ENCODE data around the gene KRTAP12-3.

The KRTAP12-3 gene

GRCh38 chr21:44670642-44671432 is 13.1 kb downstream of the KRTAP12-3 start:
- no peak for DNase-seq
- TF ChIP-seq CTCF (IDR thresholded peaks at IDR 0.05; ENCODE audit: low read depth, low read length), result no peak
- Histone ChIP-seq H3K27ac (no peak overlapping the region), H3K27me3 (ENCODE audit: insufficient read depth, low read depth, severe bottlenecking) (no peaks in the 10 kb centered on the region), H3K9me3 (ENCODE audit: severe bottlenecking) (peaks cover 32% of the 10 kb centered on the region), H3K36me3 (no peaks in the 10 kb centered on the region), H3K4me3 (ENCODE audit: low read depth, low read length) (no peak overlapping the region)

- Histone ChIP-seq H3K27me3 (ENCODE audit: insufficient read depth, low read depth, severe bottlenecking) (no peaks in the 10 kb centered on the region), H3K9me3 (ENCODE audit: severe bottlenecking) (peaks cover 32% of the 10 kb centered on the region), H3K4me3 (ENCODE audit: low read depth, low read length) (no peak overlapping the region), H3K36me3 (no peaks in the 10 kb centered on the region), H3K27ac (no peak overlapping the region)
- DNase-seq, result no peak
- TF ChIP-seq CTCF (IDR thresholded peaks at IDR 0.05; ENCODE audit: low read depth, low read length), result no peak
Observed at GRCh38 chr21:44671911-44672310, 14.2 kb downstream of the KRTAP12-3 start.

GRCh38 chr21:44677881-44678280 is 20.1 kb downstream of the KRTAP12-3 start:
- Histone ChIP-seq H3K36me3 (no peaks in the 10 kb centered on the region), H3K27me3 (ENCODE audit: insufficient read depth, low read depth, severe bottlenecking) (no peaks in the 10 kb centered on the region), H3K9me3 (ENCODE audit: severe bottlenecking) (peaks cover 5% of the 10 kb centered on the region), H3K27ac (no peak overlapping the region), H3K4me3 (ENCODE audit: low read depth, low read length) (no peak overlapping the region)
- no peak for TF ChIP-seq CTCF (IDR thresholded peaks at IDR 0.05; ENCODE audit: low read depth, low read length)
- no peak for DNase-seq

- no peak for DNase-seq
- Histone ChIP-seq H3K27ac (no peak overlapping the region), H3K4me3 (ENCODE audit: low read depth, low read length) (no peak overlapping the region), H3K9me3 (ENCODE audit: severe bottlenecking) (peaks cover 3% of the 10 kb centered on the region), H3K36me3 (no peaks in the 10 kb centered on the region), H3K27me3 (ENCODE audit: insufficient read depth, low read depth, severe bottlenecking) (no peaks in the 10 kb centered on the region)
- no peak for TF ChIP-seq CTCF (IDR thresholded peaks at IDR 0.05; ENCODE audit: low read depth, low read length)
Observed at GRCh38 chr21:44681152-44681551, 23.4 kb downstream of the KRTAP12-3 start.

GRCh38 chr21:44681861-44682579 is 24.3 kb downstream of the KRTAP12-3 start, which contains the start of gene KRTAP12-1:
Gene KRTAP12-1 (minus strand): TSS chr21:44682163. CDS start chr21:44682123, 40 bp downstream.
- Histone ChIP-seq H3K9me3 (ENCODE audit: severe bottlenecking) (peaks cover 3% of the 10 kb centered on the region), H3K27me3 (ENCODE audit: insufficient read depth, low read depth, severe bottlenecking) (no peaks in the 10 kb centered on the region), H3K27ac (no peak within 1 kb of the TSS), H3K36me3 (no peaks in the 10 kb centered on the region), H3K4me3 (ENCODE audit: low read depth, low read length) (no peak within 1 kb of the TSS)
- DNase-seq, result no peak
- no peak for TF ChIP-seq CTCF (IDR thresholded peaks at IDR 0.05; ENCODE audit: low read depth, low read length)

All from WERI-Rb-1 (cell line).